ENCODE measurements around the gene RHOU. TPM values are rescaled to one million over a fixed set of nuclear protein-coding genes. Genes with fewer than 3 reads are reported as not detected.

RHOU gene
- total and polyA plus RNA-seq, 4 donors = 12.9 to 40.1 (median 23.4) TPM

GRCh38 chr1:228783418-228784040, 48.2 kb downstream of the RHOU start:
- Histone ChIP-seq H3K27me3 (ENCODE audit: control insufficient read depth in 3 of 3, insufficient read depth in 3 of 3, low read length in 2 of 3) (no peaks in the 10 kb centered on the region), H3K4me3 (no peak overlapping the region), H3K36me3 (ENCODE audit: control insufficient read depth in 4 of 4, insufficient read depth in 4 of 4, low read length in 4 of 4) (no peaks in the 10 kb centered on the region), H3K4me1 (ENCODE audit: control insufficient read depth in 5 of 5, insufficient read depth in 5 of 5, low read length in 5 of 5) (peaks cover 0 to 18% (median 14%) of the 10 kb centered on the region in 5 donors), H3K9me3 (ENCODE audit: control insufficient read depth in 4 of 4, insufficient read depth in 3 of 4, low read length in 3 of 4) (peaks cover 0 to 8% (median 0%) of the 10 kb centered on the region in 4 donors), H3K9ac (ENCODE audit: insufficient read depth in 1 of 2, low read length in 2 of 2) (no peak overlapping the region), H3K27ac (ENCODE audit: low read depth in 1 of 2, low read length in 1 of 2) (no peak overlapping the region)
- WGBS, 2 donors = 89% methylated on average over 11 of the region's 11 CpGs
- ATAC-seq (ENCODE audit: insufficient read depth, low FRiP score) = no peak
- no peak for TF ChIP-seq CTCF (IDR thresholded peaks at IDR 0.05; ENCODE audit: control extremely low read depth, extremely low read depth)
- no peak for DNase-seq

GRCh38 chr1:228784181-228784580, 48.9 kb downstream of the RHOU start:
- no peak for ATAC-seq (ENCODE audit: insufficient read depth, low FRiP score)

GRCh38 chr1:228785366-228786330, 50.4 kb downstream of the RHOU start:
- H3K27ac ChIP-seq (ENCODE audit: low read depth in 1 of 2, low read length in 1 of 2) = no peak overlapping the region
- WGBS, 2 donors = 82 to 84% methylated on average over 15 of the region's 15 CpGs
- H3K9ac ChIP-seq (ENCODE audit: insufficient read depth in 1 of 2, low read length in 2 of 2) = no peak overlapping the region
- no peaks in the 10 kb centered on the region for H3K36me3 ChIP-seq (ENCODE audit: control insufficient read depth in 4 of 4, insufficient read depth in 4 of 4, low read length in 4 of 4)
- no peaks in the 10 kb centered on the region for H3K27me3 ChIP-seq (ENCODE audit: control insufficient read depth in 3 of 3, insufficient read depth in 3 of 3, low read length in 2 of 3)
- no peak for TF ChIP-seq CTCF (IDR thresholded peaks at IDR 0.05; ENCODE audit: control extremely low read depth, extremely low read depth)
- ATAC-seq (ENCODE audit: insufficient read depth, low FRiP score) (no peak), DNase-seq (peak in 1 of 3 donors; percentile 62)
- no peak overlapping the region for H3K4me3 ChIP-seq
- H3K9me3 ChIP-seq (ENCODE audit: control insufficient read depth in 4 of 4, insufficient read depth in 3 of 4, low read length in 3 of 4) = peaks cover 0 to 8% (median 0%) of the 10 kb centered on the region in 4 donors
- peaks cover 0 to 17% (median 12%) of the 10 kb centered on the region in 5 donors for H3K4me1 ChIP-seq (ENCODE audit: control insufficient read depth in 5 of 5, insufficient read depth in 5 of 5, low read length in 5 of 5)

More at GRCh38 chr1:228784181-228784580, 48.9 kb downstream of the RHOU start:
- Histone ChIP-seq H3K4me1 (ENCODE audit: control insufficient read depth in 5 of 5, insufficient read depth in 5 of 5, low read length in 5 of 5) (peaks cover 0 to 18% (median 14%) of the 10 kb centered on the region in 5 donors), H3K27me3 (ENCODE audit: control insufficient read depth in 3 of 3, insufficient read depth in 3 of 3, low read length in 2 of 3) (no peaks in the 10 kb centered on the region), H3K9me3 (ENCODE audit: control insufficient read depth in 4 of 4, insufficient read depth in 3 of 4, low read length in 3 of 4) (peaks cover 0 to 8% (median 0%) of the 10 kb centered on the region in 4 donors), H3K4me3 (no peak overlapping the region), H3K36me3 (ENCODE audit: control insufficient read depth in 4 of 4, insufficient read depth in 4 of 4, low read length in 4 of 4) (no peaks in the 10 kb centered on the region), H3K27ac (ENCODE audit: low read depth in 1 of 2, low read length in 1 of 2) (no peak overlapping the region), H3K9ac (ENCODE audit: insufficient read depth in 1 of 2, low read length in 2 of 2) (no peak overlapping the region)
- WGBS, 2 donors = 77 to 85% methylated on average over 3 of the region's 3 CpGs
- DNase-seq = no peak
- TF ChIP-seq CTCF (IDR thresholded peaks at IDR 0.05; ENCODE audit: control extremely low read depth, extremely low read depth) = no peak

Data from lung (tissue), 12 donors.